ENCODE measurements around the gene HOTAIR. TPM values are rescaled to one million over a fixed set of nuclear protein-coding genes. Genes with fewer than 3 reads are reported as not detected.

Gene HOTAIR
- total RNA-seq, 1 experiment from 2014 or later: 5.5 TPM

GRCh38 chr12:54011665-54012532, 37.1 kb upstream of the HOTAIR start:
- intact Hi-C loops (cut with micrococcal nuclease; ENCODE audit: unreplicated experiment): no loop called here
- peaks cover 60% of the 10 kb centered on the region for H3K4me1 ChIP-seq (ENCODE audit: insufficient read depth, low read length, poor library complexity, severe bottlenecking)
- H3K36me3 ChIP-seq (ENCODE audit: insufficient read depth, low read length, poor library complexity, severe bottlenecking): no peaks in the 10 kb centered on the region
- no peak for TF ChIP-seq CTCF (conservative IDR thresholded peaks at IDR 0.05; ENCODE audit: low read depth, low read length)
- H3K27me3 ChIP-seq (replicated peaks; ENCODE audit: insufficient read depth, low read depth, low read length, poor library complexity): no peaks in the 10 kb centered on the region
- H3K9me3 ChIP-seq (ENCODE audit: low read depth, low read length, poor library complexity, severe bottlenecking): no peaks in the 10 kb centered on the region
- CTCF ChIA-PET: no interaction called here
- H3K4me3 ChIP-seq (ENCODE audit: low read depth, low read length, poor library complexity, severe bottlenecking): no peak overlapping the region
- BruUV-seq (replicated peaks): no TSS peak
- POLR2A ChIA-PET (ENCODE audit: low non-redundant PET): interaction anchor here (0.6 kb wide), 1 partner anchor 834 kb away, joined by 5 read pairs; no protein-coding TSS in a partner anchor
- no peak for DNase-seq (ENCODE audit: low spot score)
- no peak overlapping the region for H3K27ac ChIP-seq (ENCODE audit: low read depth, low read length, poor library complexity, severe bottlenecking)

GRCh38 chr12:54010972-54011664, 36.4 kb upstream of the HOTAIR start:
- no peaks in the 10 kb centered on the region for H3K9me3 ChIP-seq (ENCODE audit: low read depth, low read length, poor library complexity, severe bottlenecking)
- intact Hi-C loops (cut with micrococcal nuclease; ENCODE audit: unreplicated experiment): no loop called here
- H3K4me3 ChIP-seq (ENCODE audit: low read depth, low read length, poor library complexity, severe bottlenecking): no peak overlapping the region
- BruUV-seq (replicated peaks): no TSS peak
- H3K4me1 ChIP-seq (ENCODE audit: insufficient read depth, low read length, poor library complexity, severe bottlenecking): peaks cover 66% of the 10 kb centered on the region
- CTCF ChIA-PET: interaction anchor here (1.1 kb wide), 1 partner anchor 15 kb away, joined by 4 read pairs; no protein-coding TSS in a partner anchor
- H3K27ac ChIP-seq (ENCODE audit: low read depth, low read length, poor library complexity, severe bottlenecking): peak overlapping the region; percentile 77
- no peaks in the 10 kb centered on the region for H3K27me3 ChIP-seq (replicated peaks; ENCODE audit: insufficient read depth, low read depth, low read length, poor library complexity)
- no peak for TF ChIP-seq CTCF (conservative IDR thresholded peaks at IDR 0.05; ENCODE audit: low read depth, low read length)
- TF ChIP-seq EZH2 (IDR thresholded peaks at IDR 0.05; ENCODE audit: borderline replicate concordance, low read depth, low read length, poor library complexity, severe bottlenecking): no peak
- no peak for DNase-seq (ENCODE audit: low spot score)
- no peaks in the 10 kb centered on the region for H3K36me3 ChIP-seq (ENCODE audit: insufficient read depth, low read length, poor library complexity, severe bottlenecking)
- POLR2A ChIA-PET (ENCODE audit: low non-redundant PET): interaction anchor here (0.6 kb wide), 1 partner anchor 833 kb away, joined by 5 read pairs; no protein-coding TSS in a partner anchor

- peak overlapping the region; percentile 56 for H3K4me3 ChIP-seq (ENCODE audit: low read depth, low read length, poor library complexity, severe bottlenecking)
- POLR2A ChIA-PET (ENCODE audit: low non-redundant PET): no interaction called here
- H3K27ac ChIP-seq (ENCODE audit: low read depth, low read length, poor library complexity, severe bottlenecking): peak overlapping the region; percentile 77
- CTCF ChIA-PET: interaction anchor here (1.1 kb wide), 1 partner anchor 16 kb away, joined by 4 read pairs; no protein-coding TSS in a partner anchor
- intact Hi-C loops (cut with micrococcal nuclease; ENCODE audit: unreplicated experiment): no loop called here
- H3K4me1 ChIP-seq (ENCODE audit: insufficient read depth, low read length, poor library complexity, severe bottlenecking): peaks cover 63% of the 10 kb centered on the region
- no peaks in the 10 kb centered on the region for H3K36me3 ChIP-seq (ENCODE audit: insufficient read depth, low read length, poor library complexity, severe bottlenecking)
- TF ChIP-seq CTCF (conservative IDR thresholded peaks at IDR 0.05; ENCODE audit: low read depth, low read length) (no peak), EZH2 (IDR thresholded peaks at IDR 0.05; ENCODE audit: borderline replicate concordance, low read depth, low read length, poor library complexity, severe bottlenecking) (no peak)
- BruUV-seq (replicated peaks): no TSS peak
- H3K9me3 ChIP-seq (ENCODE audit: low read depth, low read length, poor library complexity, severe bottlenecking): no peaks in the 10 kb centered on the region
- no peaks in the 10 kb centered on the region for H3K27me3 ChIP-seq (replicated peaks; ENCODE audit: insufficient read depth, low read depth, low read length, poor library complexity)
- no peak for DNase-seq (ENCODE audit: low spot score)
Measured at GRCh38 chr12:54010053-54010971, 35.6 kb upstream of the HOTAIR start.
